Measurements from ENCODE around the gene SLC8A1.

SLC8A1 gene

DNA sequence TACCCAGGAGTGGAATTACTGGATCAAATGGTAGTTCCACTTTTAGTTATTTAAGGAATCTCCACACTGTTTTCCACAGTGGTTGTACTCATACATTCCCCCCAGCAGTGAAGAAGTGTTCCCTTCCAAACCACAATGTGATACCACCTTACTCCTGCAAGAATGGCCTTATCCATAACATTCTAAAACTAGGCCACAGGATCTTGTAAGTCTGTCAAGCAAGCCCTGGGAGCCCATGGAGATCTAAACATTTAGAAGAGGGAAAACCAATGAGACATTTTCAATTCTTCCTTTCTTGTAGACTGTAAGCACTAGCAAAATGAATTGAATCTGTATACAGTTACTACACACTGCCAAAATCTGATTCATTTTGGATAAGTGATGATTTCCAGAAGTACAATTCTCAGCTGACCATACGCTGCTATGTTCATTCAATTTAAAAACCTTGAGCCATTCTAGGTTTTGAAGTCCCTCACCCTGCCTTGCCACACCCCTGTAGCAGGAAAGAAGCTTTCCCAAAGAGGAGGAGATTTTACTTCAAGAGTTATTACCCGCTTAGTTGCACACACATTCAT, 149.1 kb downstream of the SLC8A1 start:
- Histone ChIP-seq H3K27me3 (ENCODE audit: insufficient read depth, poor library complexity, severe bottlenecking) (no peaks in the 10 kb centered on the region), H3K27ac (replicated peaks) (no peak overlapping the region), H3K4me3 (replicated peaks; ENCODE audit: insufficient read depth, low read length) (no peak overlapping the region)
- TF ChIP-seq, protein P1, sequence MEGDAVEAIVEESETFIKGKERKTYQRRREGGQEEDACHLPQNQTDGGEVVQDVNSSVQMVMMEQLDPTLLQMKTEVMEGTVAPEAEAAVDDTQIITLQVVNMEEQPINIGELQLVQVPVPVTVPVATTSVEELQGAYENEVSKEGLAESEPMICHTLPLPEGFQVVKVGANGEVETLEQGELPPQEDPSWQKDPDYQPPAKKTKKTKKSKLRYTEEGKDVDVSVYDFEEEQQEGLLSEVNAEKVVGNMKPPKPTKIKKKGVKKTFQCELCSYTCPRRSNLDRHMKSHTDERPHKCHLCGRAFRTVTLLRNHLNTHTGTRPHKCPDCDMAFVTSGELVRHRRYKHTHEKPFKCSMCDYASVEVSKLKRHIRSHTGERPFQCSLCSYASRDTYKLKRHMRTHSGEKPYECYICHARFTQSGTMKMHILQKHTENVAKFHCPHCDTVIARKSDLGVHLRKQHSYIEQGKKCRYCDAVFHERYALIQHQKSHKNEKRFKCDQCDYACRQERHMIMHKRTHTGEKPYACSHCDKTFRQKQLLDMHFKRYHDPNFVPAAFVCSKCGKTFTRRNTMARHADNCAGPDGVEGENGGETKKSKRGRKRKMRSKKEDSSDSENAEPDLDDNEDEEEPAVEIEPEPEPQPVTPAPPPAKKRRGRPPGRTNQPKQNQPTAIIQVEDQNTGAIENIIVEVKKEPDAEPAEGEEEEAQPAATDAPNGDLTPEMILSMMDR (IDR thresholded peaks at IDR 0.05; ENCODE audit: insufficient read depth, low read length) = no peak
- no peak for TF ChIP-seq GABPA (IDR thresholded peaks at IDR 0.05; ENCODE audit: low read depth)
- no peak for TF ChIP-seq POLR2AphosphoS5 (IDR thresholded peaks at IDR 0.05; ENCODE audit: low read depth)
- TF ChIP-seq SPI1 (IDR thresholded peaks at IDR 0.05; ENCODE audit: borderline replicate concordance, low read depth) = no peak
- TF ChIP-seq, protein P2, sequence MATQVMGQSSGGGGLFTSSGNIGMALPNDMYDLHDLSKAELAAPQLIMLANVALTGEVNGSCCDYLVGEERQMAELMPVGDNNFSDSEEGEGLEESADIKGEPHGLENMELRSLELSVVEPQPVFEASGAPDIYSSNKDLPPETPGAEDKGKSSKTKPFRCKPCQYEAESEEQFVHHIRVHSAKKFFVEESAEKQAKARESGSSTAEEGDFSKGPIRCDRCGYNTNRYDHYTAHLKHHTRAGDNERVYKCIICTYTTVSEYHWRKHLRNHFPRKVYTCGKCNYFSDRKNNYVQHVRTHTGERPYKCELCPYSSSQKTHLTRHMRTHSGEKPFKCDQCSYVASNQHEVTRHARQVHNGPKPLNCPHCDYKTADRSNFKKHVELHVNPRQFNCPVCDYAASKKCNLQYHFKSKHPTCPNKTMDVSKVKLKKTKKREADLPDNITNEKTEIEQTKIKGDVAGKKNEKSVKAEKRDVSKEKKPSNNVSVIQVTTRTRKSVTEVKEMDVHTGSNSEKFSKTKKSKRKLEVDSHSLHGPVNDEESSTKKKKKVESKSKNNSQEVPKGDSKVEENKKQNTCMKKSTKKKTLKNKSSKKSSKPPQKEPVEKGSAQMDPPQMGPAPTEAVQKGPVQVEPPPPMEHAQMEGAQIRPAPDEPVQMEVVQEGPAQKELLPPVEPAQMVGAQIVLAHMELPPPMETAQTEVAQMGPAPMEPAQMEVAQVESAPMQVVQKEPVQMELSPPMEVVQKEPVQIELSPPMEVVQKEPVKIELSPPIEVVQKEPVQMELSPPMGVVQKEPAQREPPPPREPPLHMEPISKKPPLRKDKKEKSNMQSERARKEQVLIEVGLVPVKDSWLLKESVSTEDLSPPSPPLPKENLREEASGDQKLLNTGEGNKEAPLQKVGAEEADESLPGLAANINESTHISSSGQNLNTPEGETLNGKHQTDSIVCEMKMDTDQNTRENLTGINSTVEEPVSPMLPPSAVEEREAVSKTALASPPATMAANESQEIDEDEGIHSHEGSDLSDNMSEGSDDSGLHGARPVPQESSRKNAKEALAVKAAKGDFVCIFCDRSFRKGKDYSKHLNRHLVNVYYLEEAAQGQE (IDR thresholded peaks at IDR 0.05; ENCODE audit: insufficient replicate concordance, low read depth) = no peak
- DNase-seq (ENCODE audit: low read depth in 1 of 2, low spot score in 1 of 2) = no peak

DNA sequence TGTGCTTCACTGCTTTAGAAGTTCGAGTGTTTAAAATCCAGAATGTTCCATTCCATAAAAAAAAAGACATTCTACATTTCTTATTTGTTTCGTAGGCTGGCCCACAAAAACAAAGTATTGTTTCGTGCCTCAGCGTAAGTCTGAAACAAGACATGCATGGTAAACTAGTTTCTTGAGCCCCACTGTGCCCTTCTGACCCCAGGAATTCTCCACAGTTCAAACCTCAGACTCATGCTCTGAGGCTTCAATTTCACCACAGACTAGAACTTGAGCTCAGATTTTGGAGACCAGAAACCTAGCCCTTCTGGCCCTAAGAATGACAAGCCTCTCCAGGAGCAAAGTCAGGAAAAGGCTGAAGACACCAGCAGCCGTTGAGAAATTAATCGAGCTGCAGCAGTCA, 151.5 kb downstream of the SLC8A1 start:
- no peak overlapping the region for H3K27ac ChIP-seq (replicated peaks)
- no peak for DNase-seq (ENCODE audit: low read depth in 1 of 2, low spot score in 1 of 2)
- TF ChIP-seq, protein P1 (IDR thresholded peaks at IDR 0.05; ENCODE audit: insufficient read depth, low read length) = no peak

DNA sequence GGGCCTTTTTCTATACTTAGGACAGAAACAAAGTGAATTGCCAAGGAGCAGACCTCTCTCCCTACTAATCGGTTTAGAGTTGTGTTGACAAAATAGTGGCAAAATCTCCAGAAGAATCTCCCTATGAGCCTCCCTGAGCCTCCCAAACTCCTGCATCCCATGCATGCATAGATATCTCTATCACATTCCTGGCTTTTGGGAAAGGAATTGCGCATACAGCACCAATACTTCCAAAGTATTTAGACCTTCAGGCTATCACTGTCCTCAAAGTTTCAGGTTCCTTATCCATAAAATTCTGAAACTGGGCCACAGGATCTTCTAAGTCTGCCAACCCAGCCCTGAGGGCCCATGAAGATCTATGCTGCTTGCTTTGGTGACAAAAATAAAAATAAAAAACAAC, 152.1 kb downstream of the SLC8A1 start:
- Histone ChIP-seq H3K27ac (replicated peaks) (no peak overlapping the region), H3K27me3 (ENCODE audit: insufficient read depth, poor library complexity, severe bottlenecking) (no peaks in the 10 kb centered on the region), H3K4me3 (replicated peaks; ENCODE audit: insufficient read depth, low read length) (no peak overlapping the region)
- TF ChIP-seq, protein P2 (IDR thresholded peaks at IDR 0.05; ENCODE audit: insufficient replicate concordance, low read depth) = no peak
- no peak for TF ChIP-seq POLR2AphosphoS5 (IDR thresholded peaks at IDR 0.05; ENCODE audit: low read depth)
- no peak for TF ChIP-seq SPI1 (IDR thresholded peaks at IDR 0.05; ENCODE audit: borderline replicate concordance, low read depth)
- TF ChIP-seq, protein P1 (IDR thresholded peaks at IDR 0.05; ENCODE audit: insufficient read depth, low read length) = no peak
- TF ChIP-seq GABPA (IDR thresholded peaks at IDR 0.05; ENCODE audit: low read depth) = no peak
- no peak for DNase-seq (ENCODE audit: low read depth in 1 of 2, low spot score in 1 of 2)

More for the DNA sequence above, 151.5 kb downstream of the SLC8A1 start:
- Histone ChIP-seq H3K27me3 (ENCODE audit: insufficient read depth, poor library complexity, severe bottlenecking) (no peaks in the 10 kb centered on the region), H3K4me3 (replicated peaks; ENCODE audit: insufficient read depth, low read length) (no peak overlapping the region)

DNA sequence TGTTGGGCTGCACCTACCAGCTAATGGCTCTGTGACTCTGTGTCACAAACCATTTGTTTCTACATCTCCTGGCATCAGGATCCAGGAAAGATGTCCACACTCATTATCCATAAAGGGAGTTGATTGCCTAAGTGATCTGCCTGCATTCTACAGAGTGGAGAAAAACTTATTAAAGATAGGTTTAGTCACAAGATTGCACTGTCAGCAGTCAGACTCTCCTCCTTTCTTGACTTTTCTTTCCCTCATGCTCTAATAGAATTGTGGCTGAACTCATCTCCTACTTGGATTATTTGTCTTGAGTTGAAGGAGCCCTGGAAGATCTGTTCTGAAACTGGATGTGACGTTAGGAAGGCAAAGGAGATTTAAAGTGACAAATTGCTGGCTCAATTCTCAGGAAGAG, 152.7 kb downstream of the SLC8A1 start:
- no peak overlapping the region for H3K4me3 ChIP-seq (replicated peaks; ENCODE audit: insufficient read depth, low read length)
- TF ChIP-seq GABPA (IDR thresholded peaks at IDR 0.05; ENCODE audit: low read depth) (no peak), SPI1 (IDR thresholded peaks at IDR 0.05; ENCODE audit: borderline replicate concordance, low read depth) (no peak), POLR2AphosphoS5 (IDR thresholded peaks at IDR 0.05; ENCODE audit: low read depth) (no peak)
- TF ChIP-seq, protein P1 (IDR thresholded peaks at IDR 0.05; ENCODE audit: insufficient read depth, low read length) = no peak
- TF ChIP-seq, protein P2 (IDR thresholded peaks at IDR 0.05; ENCODE audit: insufficient replicate concordance, low read depth) = no peak
- H3K27ac ChIP-seq (replicated peaks) = no peak overlapping the region
- no peak for DNase-seq (ENCODE audit: low read depth in 1 of 2, low spot score in 1 of 2)
- no peaks in the 10 kb centered on the region for H3K27me3 ChIP-seq (ENCODE audit: insufficient read depth, poor library complexity, severe bottlenecking)

Measured in HL-60 (cell line).